K562 (cell line): ENCODE measurements around the gene SMIM41. TPM values are rescaled to one million over a fixed set of nuclear protein-coding genes. Genes with fewer than 3 reads are reported as not detected.

Source experiments
- ATAC-seq: fragments of 200-7000 bp; cut with Tn5 transposase; 3 replicates; pipeline ENCODE4 v1.9.1; 2020; ENCODE audit warnings: moderate library complexity
- BruUV-seq: library from RNA; stranded (reverse); fragments of 400-500 nt; replicated peaks from 2 replicates; lab custom pipeline; 2021; lab: Mats Ljungman, UMichigan
- CTCF ChIA-PET: fragments of 300-600 bp; formaldehyde crosslinking; extraction: SDS; loops from one replicate; lab custom pipeline; 2021; ENCODE audit warnings: low intra/inter-chr PET ratio; lab: Yijun Ruan, JAX
- POLR2A ChIA-PET: fragments of 300-600, 350-650 bp; sonication (Branson Sonifier 250); formaldehyde crosslinking; extraction: SDS; loops from one replicate; lab custom pipeline; 2021; ENCODE audit warnings: antibody characterized with exemption, inconsistent platforms; lab: Yijun Ruan, JAX
- DNase-seq, 4 experiments: peaks; one replicate each; pipeline versions ENCODE4 v3.0.0 to v3.0.0-alpha.2; 2011 to 2018; ENCODE audit warnings: low spot score in 3 of 4, mixed read lengths in 3 of 4; ENCODE audit errors: extremely low read depth in 1 of 4
- FAIRE-seq: peaks from 2 replicates; lab custom pipeline; 2011; peaks lifted over from hg19 to GRCh38; lab: Jason Lieb, UNC
- H2AFZ ChIP-seq: 2 replicates; pipeline ENCODE4 v1.6.0; 2011; ENCODE audit warnings: low read depth, low read length, control low read depth, inconsistent platforms
- H3K27ac ChIP-seq: fragments of 200-600 bp; 3 replicates; pipeline ENCODE4 v1.8.0; 2011; ENCODE audit warnings: low read depth, mild to moderate bottlenecking, control low read depth, inconsistent platforms, low read length, moderate library complexity, mixed read lengths; ENCODE audit errors: extremely low read depth
- H3K27me3 ChIP-seq, 2 experiments: fragments of 300-600 bp in 1 of 2; 2 replicates in 1 of 2; 3 replicates in 1 of 2; pipeline versions ENCODE4 v1.6.0 to v1.8.0; 2011; ENCODE audit warnings: inconsistent platforms in 2 of 2, low read length in 2 of 2, mild to moderate bottlenecking in 1 of 2, mixed read lengths in 1 of 2, moderate library complexity in 1 of 2; ENCODE audit not compliant: control insufficient read depth in 2 of 2, insufficient read depth in 2 of 2
- H3K36me3 ChIP-seq: fragments of 300-600 bp; 3 replicates; pipeline ENCODE4 v1.8.0; 2011; ENCODE audit warnings: mild to moderate bottlenecking, low read length, inconsistent platforms; ENCODE audit not compliant: control insufficient read depth, insufficient read depth
- H3K4me1 ChIP-seq, 2 experiments: fragments of 200-600 bp in 1 of 2; replicated peaks in 1 of 2; 2 replicates in 1 of 2; 3 replicates in 1 of 2; pipeline versions ENCODE4 v1.5.1 to v1.8.0; 2011; ENCODE audit warnings: inconsistent platforms in 2 of 2, low read length in 2 of 2, mild to moderate bottlenecking in 1 of 2, mixed read lengths in 1 of 2, moderate library complexity in 1 of 2; ENCODE audit not compliant: control insufficient read depth in 2 of 2, insufficient read depth in 2 of 2
- H3K4me2 ChIP-seq: 2 replicates; pipeline ENCODE4 v1.6.1; 2011; ENCODE audit warnings: low read length, control low read depth, inconsistent platforms, mixed read lengths; ENCODE audit not compliant: insufficient read depth
- H3K4me3 ChIP-seq: fragments of 200-600 bp; sonication (generic), shearing (Covaris generic); 2 replicates; pipeline ENCODE4 v1.5.1; 2016; ENCODE audit warnings: control low read depth, inconsistent platforms
- H3K79me2 ChIP-seq: fragments of 200-600 bp; 3 replicates; pipeline ENCODE4 v1.8.0; 2011; ENCODE audit warnings: low read length, inconsistent platforms; ENCODE audit not compliant: control insufficient read depth, insufficient read depth
- H3K9ac ChIP-seq, 2 experiments: 2 replicates each; pipeline versions ENCODE4 v1.6.0 to v1.6.1; 2011; ENCODE audit warnings: low read depth in 2 of 2, low read length in 2 of 2, control low read depth in 1 of 2, inconsistent platforms in 1 of 2, mild to moderate bottlenecking in 1 of 2, mixed read lengths in 1 of 2; ENCODE audit not compliant: insufficient read depth in 1 of 2
- H3K9me1 ChIP-seq: one replicate; pipeline ENCODE4 v1.6.0; 2011; ENCODE audit warnings: inconsistent platforms, mild to moderate bottlenecking, low read length, moderate library complexity; ENCODE audit not compliant: control insufficient read depth, insufficient read depth
- H3K9me3 ChIP-seq: replicated peaks from 2 replicates; pipeline ENCODE4 v1.5.1; 2011; ENCODE audit warnings: low read depth, low read length, inconsistent platforms; ENCODE audit not compliant: control insufficient read depth, insufficient read depth
- H4K20me1 ChIP-seq: replicated peaks from 2 replicates; pipeline ENCODE4 v1.6.1; 2011; ENCODE audit warnings: low read length, inconsistent platforms, mixed read lengths; ENCODE audit not compliant: control insufficient read depth, insufficient read depth
- DMBX1 ChIP-seq: fragments of 250-450 bp; sonication (Bioruptor Pico); IDR thresholded peaks from 2 replicates; pipeline ENCODE4 v1.8.0; 2022; ENCODE audit warnings: inconsistent platforms, mild to moderate bottlenecking, moderate library complexity, borderline replicate concordance
- KAT2B ChIP-seq: IDR thresholded peaks from one replicate; pipeline ENCODE4 v1.6.1; 2012; ENCODE audit warnings: low read depth, mild to moderate bottlenecking, control low read depth, inconsistent platforms, low read length, moderate library complexity
- ZKSCAN8 ChIP-seq: fragments of 200-800 bp; sonication (Bioruptor generic); IDR thresholded peaks from 2 replicates; pipeline ENCODE4 v1.6.1; 2016; ENCODE audit warnings: missing genetic modification characterization, missing compliant biosample characterization
- ZNF431 ChIP-seq: sonication (generic); formaldehyde crosslinking; IDR thresholded peaks from 2 replicates; pipeline ENCODE4 v1.8.0; 2022; ENCODE audit warnings: mild to moderate bottlenecking, missing genetic modification reagents
- WGBS: fragments of 100-300 bp; shearing (Covaris generic); methylation state at CpG from one replicate; pipeline ENCODE4 v1.1.6; 2016; ENCODE audit warnings: low coverage, mixed read lengths; ENCODE audit not compliant: insufficient coverage; ENCODE audit errors: missing lambda C conversion rate; 5-methylcytosine and 5-hydroxymethylcytosine counted together
- in situ Hi-C: fragments of 300-500 bp; cut with MboI; formaldehyde crosslinking; loops from 4 replicates; pipeline ENCODE4 v1.15.0; 2018; ENCODE audit warnings: inconsistent platforms, mixed read lengths
- intact Hi-C: fragments of 100-400 bp; cut with micrococcal nuclease; formaldehyde crosslinking; loops from 2 replicates; pipeline ENCODE4 v1.14.2; 2022
- polyA plus RNA-seq, 8 experiments: library from polyadenylated mRNA; depleted of rRNA in 4 of 8; stranded (reverse) in 5 of 8; unstranded in 3 of 8; fragments of >200 nt; fragmentation: Nextera tagmentation in 2 of 8; fragmentation: Illumina TruSeq in 1 of 8; extraction: Ambion mirVana in 2 of 8; extraction: Trizol in 1 of 8; gene quantifications; 2 replicates each; pipeline versions ENCODE4 v1.2.1 to v1.2.3, GENCODE V29; 2011 to 2014; ENCODE audit warnings: inconsistent platforms in 1 of 8, missing spikeins in 1 of 8
- total RNA-seq, 7 experiments: library from RNA; depleted of rRNA in 6 of 7; stranded (reverse); fragments of >200 nt in 6 of 7; fragmentation: Illumina TruSeq in 2 of 7; extraction: Trizol in 2 of 7; gene quantifications; 2 replicates each; pipeline versions ENCODE4 v1.2.1 to v1.2.3, GENCODE V29; 2011 to 2021; ENCODE audit warnings: low replicate concordance in 1 of 7
- TF ChIP-seq, protein P1 (sequence below): fragments of 250-450 bp; sonication (Bioruptor Pico); IDR thresholded peaks from 2 replicates; pipeline ENCODE4 v1.4.0; 2020
- TF ChIP-seq, protein P2 (sequence below): fragments of 450-650 bp; IDR thresholded peaks from 2 replicates; pipeline ENCODE4 v1.6.1; 2016; ENCODE audit warnings: missing biosample characterization, missing genetic modification characterization
- TF ChIP-seq, protein P3 (sequence below): fragments of 450-650 bp; IDR thresholded peaks from 2 replicates; pipeline ENCODE4 v1.6.1; 2016; ENCODE audit warnings: borderline replicate concordance

Gene SMIM41
- total and polyA plus RNA-seq, 9 of the 15 experiments (the other 6 are each of a cell fraction or from before 2014, with no cell fraction given) = not detected

DNA sequence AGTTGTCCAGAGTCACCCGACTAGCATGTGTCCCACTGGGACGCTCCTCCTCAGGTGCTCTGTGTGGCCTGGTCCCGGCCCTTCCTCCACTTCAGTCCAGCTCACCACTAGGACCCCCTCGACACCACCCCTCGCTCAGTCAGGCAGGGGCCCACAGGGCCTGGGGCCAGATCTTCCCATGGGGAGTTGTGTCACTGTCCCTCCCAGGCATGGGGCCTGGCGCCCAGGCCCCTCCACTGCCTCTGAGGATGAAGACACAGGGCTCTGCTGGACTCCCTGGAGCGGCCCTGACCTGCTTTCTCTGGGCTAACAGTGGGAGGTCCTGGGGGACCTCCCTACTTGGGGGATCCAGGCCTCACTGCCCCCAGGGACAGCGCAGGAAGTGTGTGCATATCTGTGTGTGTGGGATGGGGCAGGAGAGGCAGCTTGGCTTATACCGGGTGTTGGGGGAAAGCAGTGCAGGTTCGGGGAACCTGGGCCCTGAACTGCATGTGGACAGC, 68.5 kb downstream of the SMIM41 start:
- ChIA-PET CTCF (no interaction called here), POLR2A (interaction anchor here (0.6 kb wide), 1 partner anchor 25 kb away, joined by 3 read pairs; no protein-coding TSS in a partner anchor)
- WGBS = 51% methylated on average over 10 of the region's 10 CpGs
- no peaks in the 10 kb centered on the region for H3K36me3 ChIP-seq
- TF ChIP-seq, protein P1, sequence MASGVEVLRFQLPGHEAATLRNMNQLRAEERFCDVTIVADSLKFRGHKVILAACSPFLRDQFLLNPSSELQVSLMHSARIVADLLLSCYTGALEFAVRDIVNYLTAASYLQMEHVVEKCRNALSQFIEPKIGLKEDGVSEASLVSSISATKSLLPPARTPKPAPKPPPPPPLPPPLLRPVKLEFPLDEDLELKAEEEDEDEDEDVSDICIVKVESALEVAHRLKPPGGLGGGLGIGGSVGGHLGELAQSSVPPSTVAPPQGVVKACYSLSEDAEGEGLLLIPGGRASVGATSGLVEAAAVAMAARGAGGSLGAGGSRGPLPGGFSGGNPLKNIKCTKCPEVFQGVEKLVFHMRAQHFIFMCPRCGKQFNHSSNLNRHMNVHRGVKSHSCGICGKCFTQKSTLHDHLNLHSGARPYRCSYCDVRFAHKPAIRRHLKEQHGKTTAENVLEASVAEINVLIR (CRISPR knock-in tag) = no peak
- TF ChIP-seq ZNF431 (CRISPR knock-in tag) (no peak), KAT2B (no peak), DMBX1 (CRISPR knock-in tag) (no peak), ZKSCAN8 (CRISPR knock-in tag) (no peak)
- TF ChIP-seq, protein P2, sequence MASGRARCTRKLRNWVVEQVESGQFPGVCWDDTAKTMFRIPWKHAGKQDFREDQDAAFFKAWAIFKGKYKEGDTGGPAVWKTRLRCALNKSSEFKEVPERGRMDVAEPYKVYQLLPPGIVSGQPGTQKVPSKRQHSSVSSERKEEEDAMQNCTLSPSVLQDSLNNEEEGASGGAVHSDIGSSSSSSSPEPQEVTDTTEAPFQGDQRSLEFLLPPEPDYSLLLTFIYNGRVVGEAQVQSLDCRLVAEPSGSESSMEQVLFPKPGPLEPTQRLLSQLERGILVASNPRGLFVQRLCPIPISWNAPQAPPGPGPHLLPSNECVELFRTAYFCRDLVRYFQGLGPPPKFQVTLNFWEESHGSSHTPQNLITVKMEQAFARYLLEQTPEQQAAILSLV (tag) = no peak
- TF ChIP-seq, protein P3, sequence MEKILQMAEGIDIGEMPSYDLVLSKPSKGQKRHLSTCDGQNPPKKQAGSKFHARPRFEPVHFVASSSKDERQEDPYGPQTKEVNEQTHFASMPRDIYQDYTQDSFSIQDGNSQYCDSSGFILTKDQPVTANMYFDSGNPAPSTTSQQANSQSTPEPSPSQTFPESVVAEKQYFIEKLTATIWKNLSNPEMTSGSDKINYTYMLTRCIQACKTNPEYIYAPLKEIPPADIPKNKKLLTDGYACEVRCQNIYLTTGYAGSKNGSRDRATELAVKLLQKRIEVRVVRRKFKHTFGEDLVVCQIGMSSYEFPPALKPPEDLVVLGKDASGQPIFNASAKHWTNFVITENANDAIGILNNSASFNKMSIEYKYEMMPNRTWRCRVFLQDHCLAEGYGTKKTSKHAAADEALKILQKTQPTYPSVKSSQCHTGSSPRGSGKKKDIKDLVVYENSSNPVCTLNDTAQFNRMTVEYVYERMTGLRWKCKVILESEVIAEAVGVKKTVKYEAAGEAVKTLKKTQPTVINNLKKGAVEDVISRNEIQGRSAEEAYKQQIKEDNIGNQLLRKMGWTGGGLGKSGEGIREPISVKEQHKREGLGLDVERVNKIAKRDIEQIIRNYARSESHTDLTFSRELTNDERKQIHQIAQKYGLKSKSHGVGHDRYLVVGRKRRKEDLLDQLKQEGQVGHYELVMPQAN = no peak
- no peak overlapping the region for H3K4me2 ChIP-seq
- H3K9ac ChIP-seq = peak overlapping the region in 1 of 2 experiments; percentile 66; a peak in 2 of 4 replicates
- no peaks in the 10 kb centered on the region for H3K27me3 ChIP-seq
- DNase-seq (no peak), FAIRE-seq (no peak), ATAC-seq (no peak)
- no peaks in the 10 kb centered on the region for H3K79me2 ChIP-seq
- H4K20me1 ChIP-seq = no peaks in the 10 kb centered on the region
- in situ Hi-C loops = no loop called here
- intact Hi-C loops = no loop called here
- peak overlapping the region; percentile 36; the same call in 1 of the 2 replicates for H2AFZ ChIP-seq
- peaks cover 8 to 46% of the 10 kb centered on the region in 2 experiments; a peak in 4 of 5 replicates for H3K4me1 ChIP-seq
- no TSS peak for BruUV-seq
- no peaks in the 10 kb centered on the region for H3K9me3 ChIP-seq
- no peak overlapping the region for H3K4me3 ChIP-seq
- H3K27ac ChIP-seq = no peak overlapping the region
- no peaks in the 10 kb centered on the region for H3K9me1 ChIP-seq
